ENCODE measurements around the gene PYGM.

PYGM gene

DNA sequence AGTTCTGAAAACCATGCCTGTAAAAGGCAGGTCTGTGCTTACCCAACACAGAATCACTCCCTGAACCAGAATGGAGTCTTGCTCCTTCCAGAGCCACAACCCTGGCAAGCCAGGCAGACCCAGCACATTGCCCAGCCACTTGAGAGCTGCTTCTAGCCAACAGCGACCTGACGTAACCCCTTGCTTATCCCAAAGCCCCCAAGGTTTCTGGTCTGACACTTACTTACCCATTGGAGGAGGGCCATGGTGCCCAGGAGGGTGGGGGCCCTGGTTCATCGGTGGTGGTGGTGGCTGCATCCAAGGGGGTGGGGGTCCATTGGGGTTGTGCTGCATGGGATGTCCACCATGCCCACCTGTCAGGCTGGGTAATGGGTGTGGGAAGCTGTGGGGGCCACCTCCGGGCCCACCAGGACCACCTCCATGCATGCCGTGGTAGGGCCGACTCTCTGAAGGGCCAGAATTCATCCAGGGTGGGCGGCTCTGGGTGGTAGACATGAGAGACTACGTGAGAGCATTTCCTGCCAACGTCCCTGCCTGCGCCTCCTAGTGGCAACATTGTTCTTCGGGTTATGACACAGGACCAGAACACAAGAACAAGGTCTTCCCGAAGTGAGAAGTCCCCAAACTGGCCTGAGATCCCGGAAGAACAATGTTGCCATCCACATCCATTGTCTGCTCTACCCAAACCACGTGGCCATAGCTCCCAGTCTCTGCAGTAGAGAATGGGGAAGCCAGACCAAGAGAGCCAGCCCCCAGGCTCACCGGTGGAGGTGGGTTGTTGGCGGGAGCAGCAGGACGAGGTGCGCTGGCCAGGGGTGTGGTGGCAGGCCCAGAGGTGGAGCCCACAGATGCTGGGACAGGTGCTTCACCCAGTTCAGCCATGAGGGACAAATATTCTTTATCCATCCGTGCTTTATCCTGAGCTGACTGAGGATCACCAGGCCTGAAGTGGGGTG lies 7.8 kb upstream of the PYGM start:
- DNase-seq (ENCODE audit: low read depth) = peak; percentile 65

DNA sequence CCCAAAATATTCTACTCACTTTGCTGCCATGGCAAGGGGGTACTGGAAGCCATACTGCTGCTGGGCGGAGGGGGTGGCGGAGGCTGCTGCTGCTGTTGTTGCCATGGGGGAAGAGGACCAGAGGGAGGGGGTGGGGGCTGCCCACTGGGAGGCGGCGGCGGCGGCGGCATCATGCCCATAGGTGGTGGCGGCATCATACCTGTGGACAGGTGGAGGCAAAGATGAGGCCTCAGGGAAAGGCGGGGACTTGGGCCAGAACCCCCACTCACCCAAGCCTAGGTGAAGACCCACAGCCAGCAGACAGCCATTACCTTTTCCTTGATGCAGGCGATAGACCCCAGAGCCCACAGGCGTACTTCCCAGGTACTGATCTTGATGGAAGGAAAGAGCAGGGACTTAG lies 7.1 kb upstream of the PYGM start:
- no peak for DNase-seq (ENCODE audit: low read depth)

DNA sequence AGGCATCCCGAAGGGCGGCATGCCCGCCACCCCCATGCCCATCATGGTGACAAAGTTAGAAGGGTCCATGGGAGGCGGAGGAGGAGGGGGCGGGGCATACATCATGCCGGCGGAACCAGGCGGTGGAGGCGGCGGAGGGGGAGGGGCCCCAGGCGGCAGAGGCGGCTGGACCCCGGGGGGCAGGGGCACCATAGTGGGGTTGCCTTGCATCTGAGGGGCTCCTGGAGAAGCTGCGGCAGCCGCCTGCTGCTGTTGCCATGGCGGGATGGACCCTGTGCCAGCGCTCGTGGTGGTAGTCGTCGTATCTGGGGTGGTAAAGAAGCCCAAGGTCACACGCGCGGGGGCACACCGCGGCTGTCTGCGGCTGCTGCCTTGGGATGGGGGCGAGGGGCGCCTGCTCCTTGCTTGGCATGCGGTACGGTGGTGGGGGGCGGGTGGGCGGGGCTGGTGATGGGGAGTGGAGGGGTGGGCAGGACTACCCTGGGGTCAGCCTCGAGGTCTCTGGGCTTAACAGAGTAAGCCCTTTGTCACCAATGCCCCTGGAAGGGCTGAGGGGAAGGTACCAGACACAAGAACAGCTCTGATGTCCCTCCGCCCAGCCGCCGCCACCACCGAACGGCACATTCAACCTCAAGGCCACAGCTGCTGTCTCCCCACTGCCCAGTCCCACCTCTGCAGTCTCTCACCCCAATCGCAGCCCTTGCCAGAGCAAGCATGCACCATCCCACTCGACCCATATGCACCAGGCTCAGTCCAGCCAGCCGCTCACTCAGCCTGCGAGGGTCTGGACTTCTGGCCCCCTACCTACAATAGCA lies 6.3 kb upstream of the PYGM start:
- no peak for DNase-seq (ENCODE audit: low read depth)

DNA sequence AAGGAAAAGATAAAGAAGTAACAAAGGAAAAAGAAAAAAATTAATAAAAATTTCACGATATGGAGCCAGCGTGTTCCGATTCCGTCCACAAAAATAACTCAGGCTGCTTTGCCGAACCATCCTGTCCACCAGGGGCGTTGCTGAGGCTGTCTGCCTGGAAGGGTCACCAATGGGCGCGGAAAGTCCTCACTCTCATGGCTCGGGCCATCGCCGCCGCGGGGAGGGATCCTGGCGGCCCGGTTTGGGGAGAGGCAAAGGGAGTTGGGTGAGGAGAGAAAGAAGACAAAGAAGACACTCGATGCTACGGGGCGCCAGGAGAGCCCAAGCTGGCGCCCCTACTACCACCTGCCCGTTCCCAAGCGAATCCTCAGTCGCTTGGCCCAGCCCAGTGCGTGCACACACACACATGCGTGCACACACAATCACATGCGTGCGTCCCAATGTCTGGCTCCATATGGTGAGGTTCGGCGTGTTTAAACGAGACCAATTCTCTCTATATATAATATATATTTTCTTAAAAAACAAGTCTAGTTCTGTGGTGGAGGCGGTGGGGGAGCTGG lies 5.6 kb upstream of the PYGM start:
- DNase-seq (ENCODE audit: low read depth) = no peak

DNA sequence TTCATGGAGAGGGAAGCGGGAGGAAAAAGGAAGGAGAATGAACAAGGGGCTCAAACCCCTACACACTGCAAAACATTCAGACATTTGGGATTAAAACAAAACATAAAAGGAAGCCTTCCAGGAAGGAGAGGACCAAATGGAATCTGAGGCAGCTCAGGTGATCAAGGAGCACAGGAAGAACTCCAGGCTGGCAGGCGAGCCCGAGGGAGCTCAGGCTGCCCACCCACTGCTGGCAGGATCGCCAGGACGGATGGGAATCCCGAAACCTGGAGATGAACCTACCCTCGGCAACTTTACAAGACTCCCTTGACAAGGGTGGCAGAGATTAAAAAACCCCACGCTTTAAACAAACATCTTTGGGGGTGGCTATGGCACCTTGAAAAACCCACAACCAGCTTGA lies 5.0 kb upstream of the PYGM start:
- no peak for DNase-seq (ENCODE audit: low read depth)

DNA sequence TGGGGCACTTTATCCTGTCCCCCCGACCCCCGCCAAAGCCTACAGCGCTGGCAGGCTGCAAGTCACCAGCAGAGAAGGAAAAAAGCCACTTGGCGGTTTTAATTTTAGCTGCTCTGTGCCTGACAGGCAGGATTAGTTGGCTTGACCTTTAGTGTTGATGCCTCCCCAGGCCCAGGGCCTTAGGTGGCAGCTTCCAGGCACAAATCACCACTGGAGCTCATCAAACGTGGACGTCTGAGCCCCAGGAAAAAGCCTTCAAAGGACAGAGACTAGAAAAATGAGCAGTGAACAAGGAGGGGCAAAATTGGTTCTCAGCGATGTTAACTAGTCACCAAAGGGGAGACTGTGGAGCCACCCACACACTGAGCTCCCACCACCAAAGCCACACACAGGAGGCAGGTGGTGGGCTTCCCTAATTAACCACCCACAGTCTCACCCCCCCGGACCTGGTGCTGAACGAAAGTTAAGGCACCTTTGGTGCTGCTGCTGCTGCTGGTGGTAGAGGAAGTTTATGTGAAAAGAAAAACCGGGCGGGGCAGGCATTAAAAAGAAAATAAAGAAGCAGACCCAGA lies 4.4 kb upstream of the PYGM start:
- DNase-seq (ENCODE audit: low read depth) = no peak

DNA sequence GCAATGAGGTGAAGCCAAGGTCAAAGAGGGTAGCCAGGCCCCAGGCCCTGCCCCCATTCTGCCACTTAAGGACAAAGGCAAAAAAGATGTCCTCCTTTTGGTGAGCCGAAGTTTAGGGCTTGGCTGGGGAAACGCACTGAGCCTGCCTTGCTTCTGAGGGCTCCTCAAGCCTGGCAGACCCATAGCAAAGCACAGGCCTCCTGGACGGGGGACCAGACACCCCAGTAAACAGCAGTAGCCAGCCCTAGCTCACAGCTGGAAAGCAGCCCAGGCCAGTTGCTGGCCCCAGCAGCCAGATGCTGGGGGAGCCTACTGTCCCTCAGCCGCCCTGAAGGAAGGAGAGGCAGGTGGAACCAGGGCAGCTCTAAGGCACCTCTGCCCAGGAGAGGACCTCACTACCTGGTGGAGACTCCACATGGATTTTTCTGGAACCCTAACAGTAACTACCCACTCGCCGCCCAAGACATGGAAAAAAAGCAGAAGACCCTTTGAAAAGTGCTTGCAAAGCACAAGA lies 3.8 kb upstream of the PYGM start:
- DNase-seq (ENCODE audit: low read depth) = no peak

DNA sequence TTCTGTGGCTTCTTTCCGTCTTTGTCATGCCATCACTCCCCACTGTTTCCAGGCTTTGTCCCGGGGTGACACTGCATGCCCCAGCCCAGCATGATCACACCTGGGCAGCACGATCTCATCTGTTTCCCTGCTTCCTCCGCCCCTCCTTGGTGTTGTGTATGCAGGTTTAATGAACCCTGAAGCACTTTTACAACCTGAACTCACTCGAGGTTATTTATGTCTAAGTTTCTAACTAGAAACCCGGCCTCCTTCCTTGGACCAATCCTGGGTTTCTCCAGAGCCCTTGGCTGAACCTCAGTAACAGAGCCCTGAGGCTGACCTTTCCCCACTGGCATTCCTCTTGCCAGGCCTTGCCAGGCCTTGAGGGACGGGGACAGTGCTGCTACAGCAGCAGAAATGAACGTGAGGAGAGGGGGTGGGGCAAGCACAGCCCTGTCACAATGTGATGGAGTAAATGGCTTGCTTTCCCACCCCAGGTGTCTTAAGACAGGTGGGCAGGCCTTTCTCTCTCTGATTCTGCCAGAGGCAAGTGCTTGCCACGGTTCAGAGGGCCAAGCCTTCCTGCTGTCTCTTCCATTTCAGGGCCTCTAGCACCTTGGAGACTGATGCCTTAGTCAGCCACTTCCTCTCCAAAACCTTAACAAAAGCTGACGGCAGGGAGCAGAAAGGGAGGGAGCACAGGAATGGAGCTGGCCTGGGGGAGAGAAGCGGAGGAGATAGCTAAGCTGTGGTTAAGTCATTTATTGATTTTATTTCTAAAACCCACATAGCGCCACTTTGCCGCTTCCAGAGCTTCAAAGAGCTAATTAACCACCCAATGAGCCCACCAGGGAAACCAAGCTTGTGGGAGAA lies 3.1 kb upstream of the PYGM start:
- no peak for DNase-seq (ENCODE audit: low read depth)

DNA sequence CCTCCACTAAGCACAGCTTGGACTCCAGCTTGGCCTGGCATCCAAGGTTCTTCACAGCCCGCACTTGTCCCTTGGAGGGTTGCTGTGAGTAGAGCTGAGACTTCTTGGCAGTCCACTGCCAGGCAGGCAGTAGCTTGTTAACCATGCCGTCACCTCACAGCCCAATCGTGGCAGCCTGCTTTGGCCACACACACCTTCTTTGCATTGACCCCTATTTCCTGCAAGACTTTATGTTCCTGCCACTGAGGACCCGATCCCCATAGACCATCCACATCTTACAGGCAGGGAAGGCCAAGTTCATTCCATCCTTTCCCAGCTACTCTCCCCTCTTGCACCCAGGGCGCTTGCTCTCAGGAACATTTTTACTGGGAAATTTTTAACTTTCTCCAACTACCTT lies 2.5 kb upstream of the PYGM start:
- no peak for DNase-seq (ENCODE audit: low read depth)

DNA sequence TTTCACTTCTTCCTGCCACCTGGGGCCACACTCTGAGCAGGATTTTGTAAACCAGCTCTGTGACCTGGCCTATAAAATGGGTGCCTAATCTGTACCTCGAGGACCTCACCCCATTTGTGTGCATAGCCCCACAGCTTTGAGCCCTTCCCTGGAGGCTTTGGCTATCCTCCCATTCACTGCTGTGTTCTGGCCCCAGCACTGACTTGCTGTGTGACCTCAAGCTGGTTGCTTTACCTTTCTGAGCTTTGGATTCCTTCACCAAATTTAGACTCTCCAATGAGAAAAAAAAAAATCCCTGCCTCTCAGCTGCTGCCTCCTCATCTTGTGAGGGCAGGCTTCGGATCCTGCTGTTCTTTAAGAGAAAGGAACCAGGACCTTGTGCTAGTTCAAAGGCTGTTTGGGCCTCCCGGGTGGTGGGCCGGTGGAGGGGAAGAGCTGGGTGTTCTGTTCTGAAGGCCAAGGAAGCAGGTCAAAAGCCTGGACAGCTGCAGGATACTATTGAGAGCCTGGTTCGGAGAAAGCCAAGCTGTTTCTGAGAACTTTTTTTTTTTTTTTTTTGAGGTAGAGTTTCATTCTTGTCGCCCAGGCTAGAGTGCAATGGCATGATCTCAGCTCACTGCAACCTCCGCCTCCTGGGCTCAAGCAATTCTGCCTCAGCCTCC lies 1.1 kb upstream of the PYGM start:
- DNase-seq (ENCODE audit: low read depth) = no peak

DNA sequence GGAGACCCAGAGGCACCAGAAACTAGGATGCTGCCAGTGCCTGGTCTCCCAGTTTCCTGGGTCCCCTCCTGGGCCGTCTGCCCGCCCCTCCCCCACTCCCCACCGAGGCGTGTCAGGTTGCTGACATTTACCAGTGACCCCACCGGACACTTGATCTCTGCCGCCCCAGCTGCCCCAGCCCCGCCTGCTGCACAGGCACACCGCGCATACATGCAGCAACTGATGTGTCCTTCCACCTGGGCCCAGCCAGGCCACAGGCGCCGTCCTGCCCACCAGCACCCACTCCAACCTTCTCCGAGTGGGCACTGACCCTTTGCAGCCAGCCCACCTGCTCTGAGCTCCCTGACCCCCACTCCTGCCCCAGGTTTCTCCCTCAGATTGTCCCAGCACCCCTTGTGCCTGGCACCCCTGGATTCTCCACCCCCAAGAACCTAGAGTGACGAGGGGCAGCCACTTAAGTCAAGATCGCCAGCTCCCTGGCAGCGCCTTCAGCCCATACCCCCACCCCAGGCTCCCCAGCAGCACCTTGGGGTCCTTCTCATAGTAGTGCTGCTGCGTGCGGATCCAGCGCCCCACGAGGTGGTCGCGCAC lies 548 bp downstream of the PYGM start:
- no peak for DNase-seq (ENCODE audit: low read depth)

DNA sequence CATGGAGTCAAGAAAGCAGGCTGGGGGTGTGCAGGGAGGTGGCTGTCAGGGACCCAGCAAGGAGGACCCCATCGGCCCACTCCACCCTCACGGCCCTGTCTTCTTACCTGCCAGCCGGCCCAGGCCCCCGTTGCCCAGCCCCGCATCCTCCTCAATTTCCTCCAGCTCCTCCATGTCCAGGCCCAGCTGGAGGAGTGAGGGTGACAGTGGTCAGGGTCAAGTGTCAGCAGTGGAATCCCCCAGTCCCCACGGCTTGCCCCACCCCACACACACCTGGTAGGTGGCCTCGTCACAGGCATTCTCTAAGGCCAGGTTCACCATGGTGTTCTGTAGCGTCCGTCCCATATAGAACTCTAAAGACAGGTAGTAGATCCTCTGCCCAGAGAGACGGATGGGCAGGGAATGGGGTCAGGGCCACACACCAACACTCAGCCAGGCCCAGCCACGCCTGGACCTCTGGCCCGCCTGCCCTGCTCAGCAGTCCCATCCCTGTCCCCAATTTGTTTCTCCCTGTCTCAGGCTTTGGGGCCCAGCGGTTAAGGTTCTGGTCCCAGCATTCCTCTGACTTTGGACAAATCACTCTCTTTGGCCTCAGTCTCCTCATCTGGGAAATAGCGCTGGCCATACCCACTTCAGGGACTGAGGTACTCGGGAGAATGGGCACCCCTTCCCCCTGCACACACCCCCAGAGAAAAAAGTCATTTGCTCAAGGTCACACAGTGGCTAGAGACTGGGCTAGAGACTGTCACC lies 1.3 kb downstream of the PYGM start:
- no peak for DNase-seq (ENCODE audit: low read depth)

DNA sequence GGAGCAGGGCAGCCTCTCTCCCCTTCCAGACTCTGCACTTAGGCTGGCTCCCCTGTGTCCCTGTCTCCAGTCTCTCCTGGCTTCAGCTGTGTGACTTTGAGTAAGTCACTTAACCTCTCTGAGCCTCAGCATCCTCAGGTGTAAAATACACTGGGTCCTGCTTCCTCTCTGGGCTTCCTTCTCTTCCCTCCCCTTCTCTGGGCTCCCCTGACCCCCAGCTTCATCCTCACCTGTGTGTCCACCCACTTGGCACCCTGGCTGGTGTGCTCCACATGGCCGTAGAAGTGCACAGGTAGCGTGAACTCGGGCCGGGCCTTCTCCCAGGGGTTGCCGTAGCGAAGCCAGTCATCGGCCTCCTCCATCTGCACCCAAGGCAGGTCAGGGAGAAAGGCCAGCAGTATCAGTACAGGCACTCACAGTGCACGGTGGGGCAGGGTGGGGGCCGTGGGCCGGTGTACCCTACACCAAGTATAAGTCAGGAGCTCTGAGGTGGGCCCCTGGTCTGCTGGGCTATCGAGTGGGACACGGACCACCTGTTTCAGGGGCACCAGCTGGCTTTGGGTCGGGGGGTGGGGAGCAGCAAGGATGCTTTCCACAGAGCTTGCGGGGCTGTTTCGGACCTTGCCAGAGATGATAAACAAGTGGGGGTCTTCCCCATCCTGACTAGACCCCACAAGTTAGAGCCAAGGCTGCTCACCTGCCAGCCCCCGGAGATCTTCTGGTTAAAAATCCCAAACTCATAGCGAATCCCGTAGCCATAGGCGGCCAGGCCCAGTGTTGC lies 2.0 kb downstream of the PYGM start:
- no peak for DNase-seq (ENCODE audit: low read depth)

DNA sequence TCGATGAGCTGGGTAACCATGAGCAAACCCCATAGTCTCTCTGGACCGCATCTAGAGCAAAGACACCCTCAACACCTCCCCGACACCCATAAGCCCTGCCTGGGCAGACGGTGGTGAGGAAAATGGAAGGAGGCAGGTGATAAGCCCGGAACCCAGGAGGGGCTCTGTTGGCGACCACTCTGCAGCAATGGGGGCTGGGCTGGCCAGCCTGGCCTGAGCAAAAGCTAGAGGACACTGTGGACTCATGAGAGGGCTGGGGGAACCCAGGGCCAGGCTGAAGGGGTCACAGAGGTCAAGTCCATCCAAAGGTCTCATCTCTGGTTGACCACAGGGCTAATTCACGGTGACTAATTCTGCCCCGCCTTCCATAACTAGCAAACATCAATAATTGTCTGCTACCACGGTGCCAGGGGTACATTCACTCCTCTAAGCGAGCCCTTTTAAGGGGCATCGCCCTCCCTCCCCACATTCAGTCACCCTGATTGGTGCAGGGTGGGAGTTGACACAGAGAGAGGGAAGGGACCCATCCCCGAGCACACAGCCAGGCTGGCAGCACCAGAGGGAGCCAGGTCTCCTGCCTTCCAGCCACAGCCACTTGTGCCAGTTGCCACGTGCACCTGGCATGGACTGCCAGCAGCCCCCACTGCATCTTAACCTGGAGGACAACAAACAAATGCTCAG lies 4.0 kb downstream of the PYGM start:
- DNase-seq (ENCODE audit: low read depth) = no peak

DNA sequence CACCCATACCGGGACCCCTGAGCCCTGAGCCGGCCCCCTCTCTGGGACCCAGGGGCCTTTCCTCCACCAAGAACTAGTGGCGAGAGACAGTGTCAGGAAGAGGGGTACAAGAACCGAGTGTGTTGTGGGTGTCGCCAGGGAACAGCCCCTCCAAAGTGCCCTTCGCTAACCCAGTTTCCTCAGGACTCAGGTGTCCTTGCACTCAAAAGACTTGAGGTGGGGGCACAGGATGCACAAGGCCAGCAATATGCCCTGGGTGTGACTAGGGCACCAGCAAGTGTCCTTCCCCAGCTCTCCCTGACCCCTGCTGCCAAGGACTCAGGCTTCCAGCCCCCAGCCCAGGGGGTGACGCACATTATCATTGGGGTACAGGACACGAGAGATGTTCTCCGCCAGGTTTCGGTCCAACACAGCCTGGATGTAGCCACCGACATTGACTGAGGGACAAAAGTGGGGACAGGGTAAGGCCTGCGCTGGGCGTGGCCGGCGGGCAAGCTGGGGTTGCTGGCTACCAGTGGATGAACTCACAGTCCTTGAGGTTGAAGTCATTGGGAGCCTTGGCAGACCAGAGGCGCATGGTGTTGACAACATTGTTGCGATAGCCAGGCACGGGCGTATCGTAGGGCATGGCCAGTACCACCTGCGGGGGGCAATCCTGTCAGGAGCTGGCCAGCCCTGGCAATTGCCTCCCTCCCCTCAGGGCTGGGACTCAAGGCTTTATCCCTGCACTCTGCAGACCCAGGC lies 4.7 kb downstream of the PYGM start:
- no peak for DNase-seq (ENCODE audit: low read depth)

DNA sequence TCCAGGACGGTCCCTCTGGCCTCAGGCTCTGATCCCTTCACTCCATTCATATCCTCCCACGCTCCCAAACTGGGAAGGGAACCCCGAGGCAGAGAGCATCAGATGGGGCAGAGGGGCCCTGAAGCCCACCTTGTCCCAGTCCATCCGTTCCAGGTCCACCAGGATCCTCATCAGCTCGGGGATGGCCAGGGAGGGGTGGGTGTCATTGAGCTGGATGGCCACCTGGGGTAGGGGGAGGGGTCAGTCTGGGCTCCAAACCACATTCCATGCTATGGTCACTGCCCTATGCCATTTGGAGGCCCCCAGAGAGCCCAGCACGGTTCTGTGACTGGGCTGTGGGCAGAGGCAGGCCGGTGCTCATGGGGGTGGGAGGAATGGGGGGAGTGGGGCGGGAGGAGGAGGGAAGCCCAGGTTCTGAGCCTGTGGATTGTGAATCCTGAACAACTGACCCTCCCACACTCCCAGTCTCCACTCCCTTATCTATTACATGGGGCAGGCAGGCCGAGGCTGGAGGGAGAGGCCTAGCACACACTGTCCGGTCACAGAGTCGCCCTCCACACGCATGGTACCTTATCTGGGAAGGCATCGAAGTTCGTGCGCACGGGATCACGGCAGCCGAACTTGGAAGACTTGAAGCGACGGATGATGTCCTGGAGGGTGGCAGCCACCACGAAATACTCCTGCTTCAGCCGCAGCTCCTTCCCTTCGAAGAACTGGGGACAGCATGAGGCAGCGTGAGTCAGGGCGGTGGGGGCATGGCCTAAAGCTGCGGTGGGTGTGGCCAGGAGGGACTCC lies 5.5 kb downstream of the PYGM start:
- DNase-seq (ENCODE audit: low read depth) = no peak
